GM12878 (cell line): ENCODE measurements around the gene FAM118A. TPM values are rescaled to one million over a fixed set of nuclear protein-coding genes. Genes with fewer than 3 reads are reported as not detected.

Source experiments
- ATAC-seq: fragments of 200-7000 bp; cut with Tn5 transposase; 3 replicates; pipeline ENCODE4 v1.9.1; 2020; ENCODE audit warnings: mild to moderate bottlenecking, moderate library complexity
- BruUV-seq: library from RNA; stranded (reverse); fragments of 400-500 nt; replicated peaks from 2 replicates; lab custom pipeline; 2021; lab: Mats Ljungman, UMichigan
- CTCF ChIA-PET: fragments of 300-600 bp; sonication (Branson Sonifier 250); formaldehyde crosslinking; extraction: SDS; loops from one replicate; lab custom pipeline; 2021; ENCODE audit warnings: inconsistent platforms; lab: Yijun Ruan, JAX
- POLR2A ChIA-PET: fragments of 350-600 bp; formaldehyde crosslinking; extraction: SDS; loops from one replicate; lab custom pipeline; 2021; ENCODE audit warnings: inconsistent platforms; lab: Charles Lee
- RAD21 ChIA-PET: fragments of 300-600 bp; sonication (Branson Sonifier 250); formaldehyde crosslinking; loops from one replicate; lab custom pipeline; 2023; ENCODE audit warnings: antibody characterized with exemption; ENCODE audit not compliant: unreplicated experiment; lab: Charles Lee
- SMC1A ChIA-PET: fragments of 300-600 bp; sonication (Branson Sonifier 250); formaldehyde crosslinking; loops from one replicate; lab custom pipeline; 2023; ENCODE audit not compliant: unreplicated experiment, uncharacterized antibody; lab: Charles Lee
- DNase-seq: peaks from one replicate; pipeline ENCODE4 v3.0.0-alpha.2; 2011; ENCODE audit warnings: low read depth, low spot score
- FAIRE-seq: peaks from 3 replicates; lab custom pipeline; 2011; peaks lifted over from hg19 to GRCh38; lab: Jason Lieb, UNC
- H2AFZ ChIP-seq: 2 replicates; pipeline ENCODE4 v1.6.0; 2011; ENCODE audit warnings: low read depth, low read length, control low read depth; ENCODE audit not compliant: control insufficient read depth
- H3K27ac ChIP-seq: 2 replicates; pipeline ENCODE4 v1.5.1; 2011; ENCODE audit warnings: control low read depth; ENCODE audit not compliant: control insufficient read depth, insufficient read depth
- H3K27me3 ChIP-seq, 2 experiments: replicated peaks in 1 of 2; 2 replicates each; pipeline versions ENCODE4 v1.6.0 to v1.6.1; 2011; ENCODE audit warnings: low read length in 1 of 2; ENCODE audit not compliant: control insufficient read depth in 2 of 2, insufficient read depth in 2 of 2
- H3K36me3 ChIP-seq, 2 experiments: 2 replicates each; pipeline ENCODE4 v1.5.1; 2011; ENCODE audit warnings: low read length in 1 of 2; ENCODE audit not compliant: control insufficient read depth in 2 of 2, insufficient read depth in 2 of 2
- H3K4me1 ChIP-seq: 2 replicates; pipeline ENCODE4 v1.6.1; 2011; ENCODE audit warnings: mild to moderate bottlenecking, low read length, moderate library complexity, mixed read lengths; ENCODE audit not compliant: control insufficient read depth, insufficient read depth
- H3K4me2 ChIP-seq: 2 replicates; pipeline ENCODE4 v1.6.0; 2011; ENCODE audit warnings: control low read depth; ENCODE audit not compliant: control insufficient read depth, insufficient read depth
- H3K4me3 ChIP-seq: fragments of 200-600 bp; sonication (generic); 2 replicates; pipeline ENCODE4 v1.5.1; 2016
- H3K79me2 ChIP-seq: 2 replicates; pipeline ENCODE4 v1.6.0; 2011; ENCODE audit warnings: low read length; ENCODE audit not compliant: control insufficient read depth, insufficient read depth
- H3K9ac ChIP-seq: 2 replicates; pipeline ENCODE4 v1.8.0; 2011; ENCODE audit warnings: low read length, control low read depth, mixed read lengths; ENCODE audit not compliant: control insufficient read depth, insufficient read depth
- H3K9me3 ChIP-seq: replicated peaks from 3 replicates; pipeline ENCODE4 v1.5.1; 2011; ENCODE audit warnings: mild to moderate bottlenecking, low read length; ENCODE audit not compliant: control insufficient read depth, insufficient read depth
- H4K20me1 ChIP-seq: 2 replicates; pipeline ENCODE4 v1.6.0; 2011; ENCODE audit not compliant: control insufficient read depth, insufficient read depth
- BCL11A ChIP-seq: IDR thresholded peaks from 2 replicates; pipeline ENCODE4 v1.6.1; 2011; ENCODE audit warnings: low read depth, low read length
- BMI1 ChIP-seq: fragments of 450-650 bp; IDR thresholded peaks from 2 replicates; pipeline ENCODE4 v1.6.1; 2016; ENCODE audit warnings: mild to moderate bottlenecking, moderate library complexity, borderline replicate concordance
- DPF2 ChIP-seq: fragments of 450-650 bp; IDR thresholded peaks from 2 replicates; pipeline ENCODE4 v1.6.1; 2017; ENCODE audit warnings: mild to moderate bottlenecking
- LARP7 ChIP-seq: fragments of 450-650 bp; IDR thresholded peaks from 2 replicates; pipeline ENCODE4 v1.6.1; 2017; ENCODE audit warnings: mild to moderate bottlenecking
- MEF2B ChIP-seq: fragments of 450-650 bp; IDR thresholded peaks from 2 replicates; pipeline ENCODE4 v1.6.1; 2018; ENCODE audit warnings: mild to moderate bottlenecking, moderate library complexity; ENCODE audit not compliant: partially characterized antibody, poor library complexity, severe bottlenecking
- NR2F1 ChIP-seq: fragments of 450-650 bp; conservative IDR thresholded peaks from 2 replicates; pipeline ENCODE4 v1.6.1; 2017; ENCODE audit warnings: mild to moderate bottlenecking
- RAD51 ChIP-seq: fragments of 450-650 bp; IDR thresholded peaks from 2 replicates; pipeline ENCODE4 v1.6.1; 2016; ENCODE audit warnings: moderate library complexity, mild to moderate bottlenecking, inconsistent platforms
- RUNX3 ChIP-seq: IDR thresholded peaks from 2 replicates; pipeline ENCODE4 v1.6.1; 2012; ENCODE audit warnings: low read length, inconsistent platforms
- SIN3A ChIP-seq: IDR thresholded peaks from 2 replicates; pipeline ENCODE4 v1.6.1; 2012; ENCODE audit warnings: low read depth, low read length, improper control_type of control experiment
- TAF1 ChIP-seq: IDR thresholded peaks from 2 replicates; pipeline ENCODE4 v1.6.1; 2011; ENCODE audit warnings: mild to moderate bottlenecking, low read depth, low read length, borderline replicate concordance
- TCF7 ChIP-seq: IDR thresholded peaks from 2 replicates; pipeline ENCODE4 v1.6.1; 2014; ENCODE audit warnings: antibody characterized with exemption, borderline replicate concordance
- YBX1 ChIP-seq: fragments of 450-650 bp; IDR thresholded peaks from 2 replicates; pipeline ENCODE4 v1.6.1; 2016; ENCODE audit warnings: antibody characterized with exemption
- ZNF687 ChIP-seq: fragments of 450-650 bp; IDR thresholded peaks from 2 replicates; pipeline ENCODE4 v1.6.1; 2017; ENCODE audit warnings: mild to moderate bottlenecking, moderate library complexity
- WGBS: methylation state at CpG from one replicate; pipeline ENCODE4 v1.1.6; 2016; ENCODE audit warnings: low lambda C conversion rate; ENCODE audit not compliant: insufficient replicate concordance, insufficient coverage; ENCODE audit errors: missing lambda C conversion rate; 5-methylcytosine and 5-hydroxymethylcytosine counted together
- in situ Hi-C: fragments of 300-500 bp; cut with MboI; formaldehyde crosslinking; loops from 9 replicates; pipeline ENCODE4 v1.14.3; 2018; ENCODE audit warnings: mixed read lengths
- intact Hi-C: fragments of 100-400 bp; cut with micrococcal nuclease; formaldehyde crosslinking; loops from one replicate; pipeline ENCODE4 v1.14.2; 2022; ENCODE audit not compliant: unreplicated experiment
- polyA plus RNA-seq, 11 experiments: library from polyadenylated mRNA; depleted of rRNA in 4 of 11; unstranded in 6 of 11; stranded (reverse) in 5 of 11; fragments of >200 nt; fragmentation: Nextera tagmentation in 4 of 11; fragmentation: Illumina TruSeq in 1 of 11; extraction: Ambion mirVana in 4 of 11; extraction: Trizol in 1 of 11; gene quantifications; 1 replicate in 1 of 11; 2 replicates in 10 of 11; pipeline versions ENCODE4 v1.2.1 to v1.2.3, GENCODE V29; 2011 to 2016; ENCODE audit warnings: inconsistent platforms in 2 of 11, missing spikeins in 2 of 11, low read depth in 1 of 11
- total RNA-seq, 4 experiments: library from RNA; depleted of rRNA in 3 of 4; stranded (reverse); fragments of >200 nt in 3 of 4; fragmentation: Illumina TruSeq in 1 of 4; extraction: Trizol in 1 of 4; gene quantifications; 2 replicates each; pipeline versions ENCODE4 v1.2.1 to v1.2.3, GENCODE V29; 2013 to 2021

FAM118A gene
- total and polyA plus RNA-seq, 10 of the 15 experiments (the other 5 are each of a cell fraction or from before 2014, with no cell fraction given) = 17.4 to 332 (median 56.6) TPM

GRCh38 chr22:45320357-45320976 lies 10.7 kb downstream of the FAM118A start:
- intact Hi-C loops = no loop called here
- H2AFZ ChIP-seq = no peak overlapping the region
- H3K9me3 ChIP-seq = no peaks in the 10 kb centered on the region
- H3K4me3 ChIP-seq = no peak overlapping the region
- H3K36me3 ChIP-seq = peaks cover 7 to 16% of the 10 kb centered on the region in 2 experiments; a peak in 3 of 4 replicates
- H3K4me1 ChIP-seq = peaks cover 18% of the 10 kb centered on the region
- POLR2A ChIA-PET = no interaction called here
- in situ Hi-C loops = no loop called here
- peaks cover 14% of the 10 kb centered on the region for H3K79me2 ChIP-seq
- H3K27me3 ChIP-seq = no peaks in the 10 kb centered on the region
- RAD21 ChIA-PET = interaction anchor here (1.6 kb wide), 1 partner anchor 10 kb away, joined by 6 read pairs; no protein-coding TSS in a partner anchor
- H3K27ac ChIP-seq = no peak overlapping the region
- TF ChIP-seq BMI1 (no peak), RAD51 (no peak), LARP7 (no peak), SIN3A (no peak), TAF1 (no peak), NR2F1 (no peak), DPF2 (no peak), BCL11A (no peak), TCF7 (no peak), YBX1 (no peak), ZNF687 (no peak), RUNX3 (no peak), MEF2B (no peak)
- FAIRE-seq (no peak), ATAC-seq (no peak), DNase-seq (no peak)
- BruUV-seq = no TSS peak
- no peak overlapping the region for H3K9ac ChIP-seq
- no peak overlapping the region for H3K4me2 ChIP-seq
- SMC1A ChIA-PET = interaction anchor here (0.9 to 1.8 kb wide), 3 partner anchors 10 to 48 kb away, joined by 3 to 5 read pairs (median 4); no protein-coding TSS in a partner anchor
- CTCF ChIA-PET = no interaction called here
- 93% methylated on average over 8 of the region's 9 CpGs for WGBS
- H4K20me1 ChIP-seq = no peaks in the 10 kb centered on the region
